Natural killer cell (primary cell): Measurements from ENCODE around the gene C4A. TPM values are rescaled to one million over a fixed set of nuclear protein-coding genes. Genes with fewer than 3 reads are reported as not detected.

ENCODE experiments used
- ATAC-seq, 3 donors: fragments of 150-1000 bp in 2 of 3; fragments of 200-7000 bp in 1 of 3; cut with Tn5 transposase; 1 replicate in 1 of 3; 2 replicates in 2 of 3; pipeline ENCODE4 v1.10.0; 2021; ENCODE audit warnings: mild to moderate bottlenecking in 2 of 3, moderate library complexity in 2 of 3
- DNase-seq, 2 donors: peaks; one replicate each; pipeline versions ENCODE4 v3.0.0 to v3.0.0-alpha.2; 2013 to 2021; ENCODE audit warnings: mixed read lengths in 1 of 2
- H3K27ac ChIP-seq: one replicate; pipeline ENCODE4 v1.5.1; 2013; ENCODE audit warnings: mild to moderate bottlenecking, low read length
- H3K27me3 ChIP-seq: one replicate; pipeline ENCODE4 v1.6.1; 2013; ENCODE audit warnings: low read length; ENCODE audit not compliant: control insufficient read depth, insufficient read depth
- H3K36me3 ChIP-seq: one replicate; pipeline ENCODE4 v1.6.1; 2013; ENCODE audit warnings: low read length; ENCODE audit not compliant: control insufficient read depth, insufficient read depth
- H3K4me1 ChIP-seq: one replicate; pipeline ENCODE4 v1.6.1; 2013; ENCODE audit warnings: low read length; ENCODE audit not compliant: control insufficient read depth, insufficient read depth
- H3K4me3 ChIP-seq: one replicate; pipeline ENCODE4 v1.5.1; 2013; ENCODE audit warnings: low read length
- H3K9me3 ChIP-seq: one replicate; pipeline ENCODE4 v1.6.1; 2013; ENCODE audit warnings: low read length; ENCODE audit not compliant: control insufficient read depth, insufficient read depth
- H3K27ac Mint-ChIP-seq, 2 donors: one replicate each; pipeline ENCODE4 v1.8.0; 2022; ENCODE audit warnings: mild to moderate bottlenecking in 2 of 2, mixed read lengths in 2 of 2, moderate library complexity in 1 of 2
- H3K27me3 Mint-ChIP-seq, 2 donors: one replicate each; pipeline ENCODE4 v1.8.0; 2022; ENCODE audit warnings: low read depth in 2 of 2, mixed read lengths in 2 of 2
- H3K36me3 Mint-ChIP-seq: one replicate; pipeline ENCODE4 v1.8.0; 2022; ENCODE audit warnings: mixed read lengths
- H3K4me1 Mint-ChIP-seq, 2 donors: one replicate each; pipeline ENCODE4 v1.8.0; 2022; ENCODE audit warnings: mixed read lengths in 2 of 2
- H3K4me3 Mint-ChIP-seq: one replicate; pipeline ENCODE4 v1.8.0; 2022; ENCODE audit warnings: mild to moderate bottlenecking, moderate library complexity, mixed read lengths
- H3K9me3 Mint-ChIP-seq, 2 donors: one replicate each; pipeline ENCODE4 v1.8.0; 2022; ENCODE audit warnings: mixed read lengths in 2 of 2
- WGBS: methylation state at CpG from one replicate; pipeline ENCODE4 v1.1.7; 2013; ENCODE audit warnings: missing lambda C conversion rate; ENCODE audit not compliant: insufficient coverage; 5-methylcytosine and 5-hydroxymethylcytosine counted together
- intact Hi-C: fragments of 100-400 bp; cut with micrococcal nuclease; formaldehyde crosslinking; loops from one replicate; pipeline ENCODE4 v1.14.2; 2022
- total RNA-seq, 4 donors: library from RNA; stranded (reverse); fragments of 120-200 nt in 1 of 4; gene quantifications; one replicate each; pipeline versions ENCODE4 v1.2.3 to v1.2.4, GENCODE V29; 2013 to 2022
- TF ChIP-seq, protein P1 (sequence below): fragments of 200-600 bp; IDR thresholded peaks from one replicate; pipeline ENCODE4 v1.8.0; 2022; ENCODE audit warnings: antibody characterized with exemption

C4A gene
- total RNA-seq, 3 donors from 2014 or later (not counting 1 experiment from before 2014, with no cell fraction given), result 5.0 to 8.2 (median 5.4) TPM

- Mint-ChIP-seq H3K36me3 (no peaks in the 10 kb centered on the region), H3K27ac (peak within 1 kb of the TSS in 1 of 2 donors; percentile 44), H3K4me1 (peaks cover 0 to 8% of the 10 kb centered on the region in 2 donors), H3K27me3 (peaks cover 15 to 18% of the 10 kb centered on the region in 2 donors), H3K4me3 (no peak within 1 kb of the TSS), H3K9me3 (no peaks in the 10 kb centered on the region)
- TF ChIP-seq, protein P1, sequence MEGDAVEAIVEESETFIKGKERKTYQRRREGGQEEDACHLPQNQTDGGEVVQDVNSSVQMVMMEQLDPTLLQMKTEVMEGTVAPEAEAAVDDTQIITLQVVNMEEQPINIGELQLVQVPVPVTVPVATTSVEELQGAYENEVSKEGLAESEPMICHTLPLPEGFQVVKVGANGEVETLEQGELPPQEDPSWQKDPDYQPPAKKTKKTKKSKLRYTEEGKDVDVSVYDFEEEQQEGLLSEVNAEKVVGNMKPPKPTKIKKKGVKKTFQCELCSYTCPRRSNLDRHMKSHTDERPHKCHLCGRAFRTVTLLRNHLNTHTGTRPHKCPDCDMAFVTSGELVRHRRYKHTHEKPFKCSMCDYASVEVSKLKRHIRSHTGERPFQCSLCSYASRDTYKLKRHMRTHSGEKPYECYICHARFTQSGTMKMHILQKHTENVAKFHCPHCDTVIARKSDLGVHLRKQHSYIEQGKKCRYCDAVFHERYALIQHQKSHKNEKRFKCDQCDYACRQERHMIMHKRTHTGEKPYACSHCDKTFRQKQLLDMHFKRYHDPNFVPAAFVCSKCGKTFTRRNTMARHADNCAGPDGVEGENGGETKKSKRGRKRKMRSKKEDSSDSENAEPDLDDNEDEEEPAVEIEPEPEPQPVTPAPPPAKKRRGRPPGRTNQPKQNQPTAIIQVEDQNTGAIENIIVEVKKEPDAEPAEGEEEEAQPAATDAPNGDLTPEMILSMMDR, result no peak
- DNase-seq (no peak), ATAC-seq (no peak)
- intact Hi-C loops, result no loop called here
- Histone ChIP-seq H3K36me3 (no peaks in the 10 kb centered on the region), H3K4me3 (no peak within 1 kb of the TSS), H3K4me1 (no peaks in the 10 kb centered on the region), H3K27me3 (peaks cover 3% of the 10 kb centered on the region), H3K9me3 (no peaks in the 10 kb centered on the region), H3K27ac (no peak within 1 kb of the TSS)
- WGBS, result 69% methylated on average over 11 of the region's 11 CpGs
These were observed 36.1 kb upstream of the C4A start, which contains the start of gene CFB for GRCh38 chr6:31945507-31946369. TSS of gene CFB (plus strand) at chr6:31946095. CDS start at chr6:31946222, 127 bp downstream.

DNA sequence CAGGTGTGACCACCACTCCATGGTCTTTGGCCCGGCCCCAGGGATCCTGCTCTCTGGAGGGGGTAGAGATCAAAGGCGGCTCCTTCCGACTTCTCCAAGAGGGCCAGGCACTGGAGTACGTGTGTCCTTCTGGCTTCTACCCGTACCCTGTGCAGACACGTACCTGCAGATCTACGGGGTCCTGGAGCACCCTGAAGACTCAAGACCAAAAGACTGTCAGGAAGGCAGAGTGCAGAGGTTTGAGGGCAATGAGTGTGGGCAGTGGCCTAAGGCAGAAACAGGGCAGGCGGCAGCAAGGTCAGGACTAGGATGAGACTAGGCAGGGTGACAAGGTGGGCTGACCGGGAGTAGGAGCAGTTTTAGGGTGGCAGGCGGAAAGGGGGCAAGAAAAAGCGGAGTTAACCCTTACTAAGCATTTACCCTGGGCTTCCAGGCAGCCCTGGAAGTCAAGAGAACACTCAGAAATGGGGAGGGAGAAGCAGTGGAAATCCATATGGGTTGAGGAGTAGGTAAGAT lies 35.4 kb upstream of the C4A start:
- DNase-seq, result no peak
- Histone ChIP-seq H3K4me3 (no peak overlapping the region), H3K4me1 (no peaks in the 10 kb centered on the region), H3K27ac (no peak overlapping the region), H3K9me3 (no peaks in the 10 kb centered on the region), H3K27me3 (peaks cover 3% of the 10 kb centered on the region), H3K36me3 (no peaks in the 10 kb centered on the region)
- 84% methylated on average over 11 of the region's 11 CpGs for WGBS
- H3K9me3 Mint-ChIP-seq, result no peaks in the 10 kb centered on the region
- H3K27me3 Mint-ChIP-seq, result peaks cover 14 to 18% of the 10 kb centered on the region in 2 donors
- intact Hi-C loops, result no loop called here
- H3K4me1 Mint-ChIP-seq, result peaks cover 0 to 8% of the 10 kb centered on the region in 2 donors
- ATAC-seq, result no peak
- no peak overlapping the region for H3K4me3 Mint-ChIP-seq
- no peaks in the 10 kb centered on the region for H3K36me3 Mint-ChIP-seq
- H3K27ac Mint-ChIP-seq, result no peak overlapping the region
- TF ChIP-seq, protein P1, result no peak

GRCh38 chr6:31947070-31947675 lies 34.7 kb upstream of the C4A start:
- DNase-seq (no peak), ATAC-seq (no peak)
- H3K4me1 ChIP-seq, result no peaks in the 10 kb centered on the region
- intact Hi-C loops, result no loop called here
- no peaks in the 10 kb centered on the region for H3K9me3 ChIP-seq
- H3K9me3 Mint-ChIP-seq, result no peaks in the 10 kb centered on the region
- H3K4me3 ChIP-seq, result no peak overlapping the region
- peaks cover 4% of the 10 kb centered on the region for H3K36me3 ChIP-seq
- H3K27me3 ChIP-seq, result peaks cover 3% of the 10 kb centered on the region
- peaks cover 0 to 8% of the 10 kb centered on the region in 2 donors for H3K4me1 Mint-ChIP-seq
- H3K4me3 Mint-ChIP-seq, result no peak overlapping the region
- 88% methylated on average over 24 of the region's 24 CpGs for WGBS
- H3K27ac Mint-ChIP-seq, result no peak overlapping the region
- H3K36me3 Mint-ChIP-seq, result no peaks in the 10 kb centered on the region
- peaks cover 14 to 15% of the 10 kb centered on the region in 2 donors for H3K27me3 Mint-ChIP-seq
- TF ChIP-seq, protein P1, result no peak
- no peak overlapping the region for H3K27ac ChIP-seq
